ENCODE data around the gene KIAA1755. TPM values are rescaled to one million over a fixed set of nuclear protein-coding genes. Genes with fewer than 3 reads are reported as not detected.
"Not testable (repeated sequence)": the region's sequence is repeated elsewhere in the genome, so short reads cannot be mapped to it uniquely, and the experiment has no call there.

The KIAA1755 gene
- total and polyA plus RNA-seq, 5 donors from 2014 or later: not detected

DNA sequence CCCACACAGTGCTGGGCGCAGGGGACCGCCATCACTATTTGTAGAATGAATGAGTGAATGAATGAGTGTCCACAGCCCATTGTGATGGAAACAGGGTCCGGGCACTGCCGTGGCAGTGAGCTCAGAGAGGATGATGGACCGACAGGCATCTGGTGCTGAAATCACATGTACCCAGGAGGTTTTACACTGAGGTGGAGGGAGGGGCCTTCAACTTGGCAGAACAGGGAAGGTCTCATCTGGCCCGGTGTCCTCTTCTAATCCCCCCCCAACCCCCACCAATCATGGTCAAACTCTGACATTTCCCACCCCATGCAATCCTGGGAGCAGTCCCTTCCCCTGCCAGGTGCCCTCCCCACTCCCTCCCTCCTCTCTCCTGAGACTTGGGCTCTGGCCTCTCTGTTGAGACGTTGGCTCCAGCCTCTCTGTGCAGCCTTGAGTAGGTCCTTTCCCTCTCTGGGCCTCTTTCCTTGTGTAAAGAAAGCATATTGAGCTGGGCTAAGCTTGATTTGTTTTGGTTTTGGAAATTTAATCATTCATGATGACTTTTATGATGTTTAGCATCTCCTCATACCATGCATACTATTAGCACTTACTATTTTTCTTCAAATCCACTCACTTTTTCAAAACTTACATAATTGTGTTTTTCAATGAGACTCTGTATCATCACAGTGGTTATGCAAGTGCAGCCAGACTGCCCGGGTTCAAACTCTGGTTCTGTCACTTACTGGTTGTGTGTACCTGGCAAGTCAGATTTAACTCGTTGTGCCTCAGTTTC is 10.8 kb downstream of the KIAA1755 start:
- H3K4me1 Mint-ChIP-seq: no peaks in the 10 kb centered on the region
- no peaks in the 10 kb centered on the region for H3K4me1 ChIP-seq (ENCODE audit: control insufficient read depth, insufficient read depth, low read length, poor library complexity, severe bottlenecking)
- no peak overlapping the region for H3K4me3 Mint-ChIP-seq
- peaks cover 0 to 11% (median 1%) of the 10 kb centered on the region in 7 donors for H3K9me3 Mint-ChIP-seq
- H3K27ac ChIP-seq (ENCODE audit: insufficient read depth, low read length, poor library complexity, severe bottlenecking): no peak overlapping the region
- ATAC-seq (ENCODE audit: low read depth in 2 of 2) (no peak), DNase-seq (no peak)
- H3K9me3 ChIP-seq (ENCODE audit: control insufficient read depth in 2 of 2, low read length in 2 of 2): no peaks in the 10 kb centered on the region
- no peaks in the 10 kb centered on the region for H3K36me3 Mint-ChIP-seq
- H3K36me3 ChIP-seq (ENCODE audit: control insufficient read depth, insufficient read depth, low read length): no peaks in the 10 kb centered on the region
- H3K27me3 Mint-ChIP-seq: peaks cover 6% of the 10 kb centered on the region
- H3K27ac Mint-ChIP-seq: no peak overlapping the region
- no peaks in the 10 kb centered on the region for H3K27me3 ChIP-seq (ENCODE audit: control insufficient read depth, insufficient read depth, low read length)
- no peak overlapping the region for H3K4me3 ChIP-seq (ENCODE audit: low read depth, low read length)

DNA sequence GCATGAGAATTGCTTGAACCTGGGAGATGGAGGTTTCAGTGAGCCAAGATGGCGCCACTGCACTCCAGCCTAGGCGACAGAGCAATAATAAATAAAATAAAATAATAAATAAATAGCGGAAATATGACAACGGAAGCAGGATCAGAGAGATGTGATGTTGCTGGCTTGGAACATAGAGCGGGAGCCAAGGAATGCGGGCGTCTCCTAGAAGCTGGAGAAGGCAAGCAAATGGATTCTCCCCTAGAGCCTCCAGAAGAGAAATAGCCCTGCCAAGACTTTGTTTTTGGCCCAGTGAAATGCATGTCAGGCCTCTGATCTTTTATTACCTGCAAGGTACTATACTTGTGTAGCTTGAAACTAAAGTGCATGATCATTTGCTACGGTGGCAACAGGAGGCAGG is 12.4 kb downstream of the KIAA1755 start:
- Mint-ChIP-seq H3K9me3 (peaks cover 0 to 21% (median 2%) of the 10 kb centered on the region in 7 donors), H3K4me1 (no peaks in the 10 kb centered on the region), H3K36me3 (no peaks in the 10 kb centered on the region), H3K27ac (no peak overlapping the region), H3K27me3 (no peaks in the 10 kb centered on the region), H3K4me3 (no peak overlapping the region)
- H3K27ac ChIP-seq (ENCODE audit: insufficient read depth, low read length, poor library complexity, severe bottlenecking): no peak overlapping the region
- H3K4me3 ChIP-seq (ENCODE audit: low read depth, low read length): no peak overlapping the region
- H3K4me1 ChIP-seq (ENCODE audit: control insufficient read depth, insufficient read depth, low read length, poor library complexity, severe bottlenecking): no peaks in the 10 kb centered on the region
- no peak for ATAC-seq (ENCODE audit: low read depth in 2 of 2)
- DNase-seq: no peak
- no peaks in the 10 kb centered on the region for H3K27me3 ChIP-seq (ENCODE audit: control insufficient read depth, insufficient read depth, low read length)
- H3K9me3 ChIP-seq (ENCODE audit: control insufficient read depth in 2 of 2, low read length in 2 of 2): peaks cover 4 to 13% of the 10 kb centered on the region in 2 experiments
- H3K36me3 ChIP-seq (ENCODE audit: control insufficient read depth, insufficient read depth, low read length): no peaks in the 10 kb centered on the region

DNA sequence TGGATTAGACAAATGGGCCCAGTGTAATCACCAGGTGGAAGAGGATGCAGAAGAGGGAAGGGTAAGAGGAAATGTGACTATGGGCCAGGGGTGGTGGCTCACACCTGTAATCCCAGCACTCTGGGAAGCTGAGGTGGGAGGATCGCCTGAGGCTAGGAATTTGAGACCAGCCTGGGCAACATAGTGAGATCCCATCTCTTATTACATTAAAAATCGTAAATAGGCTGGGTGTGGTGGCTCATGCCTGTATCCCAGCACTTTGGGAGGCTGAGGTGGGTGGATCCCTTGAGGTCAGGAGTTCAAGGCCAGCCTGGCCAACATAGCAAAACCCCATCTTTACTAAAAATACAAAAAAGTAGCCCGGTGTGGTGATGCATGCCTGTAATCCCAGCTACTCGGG is 12.8 kb downstream of the KIAA1755 start:
- not testable (repeated sequence) for H3K36me3 Mint-ChIP-seq; DNase-seq; H3K36me3 ChIP-seq (ENCODE audit: control insufficient read depth, insufficient read depth, low read length); H3K27ac Mint-ChIP-seq; H3K4me3 ChIP-seq (ENCODE audit: low read depth, low read length); ATAC-seq (ENCODE audit: low read depth in 2 of 2); H3K27me3 Mint-ChIP-seq; H3K4me1 ChIP-seq (ENCODE audit: control insufficient read depth, insufficient read depth, low read length, poor library complexity, severe bottlenecking); H3K27me3 ChIP-seq (ENCODE audit: control insufficient read depth, insufficient read depth, low read length); H3K4me3 Mint-ChIP-seq; H3K27ac ChIP-seq (ENCODE audit: insufficient read depth, low read length, poor library complexity, severe bottlenecking); H3K4me1 Mint-ChIP-seq
- H3K9me3 ChIP-seq (ENCODE audit: control insufficient read depth in 2 of 2, low read length in 2 of 2): peaks cover 8 to 17% of the 10 kb centered on the region in 2 experiments
- H3K9me3 Mint-ChIP-seq: peaks cover 0 to 24% (median 2%) of the 10 kb centered on the region in 7 donors

DNA sequence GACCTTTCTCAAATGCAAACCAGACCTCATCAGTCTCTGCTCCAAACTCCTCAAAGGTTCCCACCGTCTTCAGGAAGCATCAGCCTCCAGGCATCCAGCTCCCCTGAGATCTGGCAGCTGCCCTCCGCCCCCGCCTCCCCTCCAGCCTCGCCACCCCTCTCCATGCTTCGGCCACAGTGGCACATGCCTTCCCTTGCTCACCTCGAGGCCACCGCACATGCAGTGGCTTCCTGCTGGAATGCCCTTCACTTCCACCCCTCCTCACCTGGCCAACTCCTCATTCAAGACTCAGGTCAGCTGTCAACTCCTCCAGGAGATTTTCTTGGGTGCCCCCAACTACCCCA is 13.4 kb downstream of the KIAA1755 start:
- H3K36me3 ChIP-seq (ENCODE audit: control insufficient read depth, insufficient read depth, low read length): no peaks in the 10 kb centered on the region
- Mint-ChIP-seq H3K27me3 (no peaks in the 10 kb centered on the region), H3K4me3 (no peak overlapping the region), H3K36me3 (no peaks in the 10 kb centered on the region), H3K9me3 (peaks cover 0 to 27% (median 2%) of the 10 kb centered on the region in 7 donors), H3K27ac (no peak overlapping the region), H3K4me1 (no peaks in the 10 kb centered on the region)
- ATAC-seq (ENCODE audit: low read depth in 2 of 2) (no peak), DNase-seq (no peak)
- no peaks in the 10 kb centered on the region for H3K4me1 ChIP-seq (ENCODE audit: control insufficient read depth, insufficient read depth, low read length, poor library complexity, severe bottlenecking)
- H3K27me3 ChIP-seq (ENCODE audit: control insufficient read depth, insufficient read depth, low read length): no peaks in the 10 kb centered on the region
- no peak overlapping the region for H3K4me3 ChIP-seq (ENCODE audit: low read depth, low read length)
- H3K27ac ChIP-seq (ENCODE audit: insufficient read depth, low read length, poor library complexity, severe bottlenecking): no peak overlapping the region
- H3K9me3 ChIP-seq (ENCODE audit: control insufficient read depth in 2 of 2, low read length in 2 of 2): peaks cover 10 to 22% of the 10 kb centered on the region in 2 experiments

DNA sequence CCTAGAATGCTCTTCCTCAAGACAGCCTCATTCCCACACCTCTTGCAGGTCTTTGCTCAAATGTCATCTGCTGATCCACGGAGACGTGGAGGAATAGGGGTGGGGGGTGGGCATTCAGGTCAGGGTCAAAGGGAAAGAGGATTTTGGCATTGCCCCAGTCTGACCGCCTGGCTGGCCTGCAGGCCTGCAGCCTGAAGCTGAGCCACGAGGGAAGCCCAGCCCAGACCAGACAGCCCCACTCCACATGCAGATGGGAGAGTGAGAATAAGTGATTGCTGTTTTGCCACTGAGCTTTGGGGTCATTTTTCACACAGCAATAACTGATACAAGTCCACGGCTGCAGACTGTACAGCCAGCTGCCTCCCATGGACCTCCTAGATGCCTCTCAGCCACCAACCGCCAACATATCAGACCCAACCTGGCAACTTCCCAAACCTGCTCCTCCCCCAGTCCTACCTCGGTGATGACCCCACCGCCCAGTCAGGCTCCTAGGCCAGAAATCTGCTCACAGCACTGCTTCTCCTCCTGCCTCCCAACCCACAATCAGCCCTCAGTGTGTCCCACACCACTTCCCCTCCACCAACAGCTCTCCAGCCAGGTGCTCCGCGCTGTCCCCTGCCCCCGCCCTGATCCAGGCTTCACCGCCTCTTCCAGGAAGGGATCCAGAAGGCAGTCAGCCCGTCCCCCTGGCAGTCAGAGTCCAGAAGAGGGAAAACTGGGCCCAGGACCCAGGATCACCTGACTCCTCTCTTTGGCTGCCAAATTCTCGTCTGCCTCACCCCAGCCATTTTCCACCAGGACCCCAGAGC is 14.0 kb downstream of the KIAA1755 start:
- H3K27me3 Mint-ChIP-seq: no peaks in the 10 kb centered on the region
- no peaks in the 10 kb centered on the region for H3K4me1 ChIP-seq (ENCODE audit: control insufficient read depth, insufficient read depth, low read length, poor library complexity, severe bottlenecking)
- DNase-seq (no peak), ATAC-seq (ENCODE audit: low read depth in 2 of 2) (no peak)
- H3K36me3 Mint-ChIP-seq: no peaks in the 10 kb centered on the region
- H3K27ac Mint-ChIP-seq: no peak overlapping the region
- no peak overlapping the region for H3K4me3 Mint-ChIP-seq
- peaks cover 14 to 27% of the 10 kb centered on the region in 2 experiments for H3K9me3 ChIP-seq (ENCODE audit: control insufficient read depth in 2 of 2, low read length in 2 of 2)
- H3K4me3 ChIP-seq (ENCODE audit: low read depth, low read length): no peak overlapping the region
- no peak overlapping the region for H3K27ac ChIP-seq (ENCODE audit: insufficient read depth, low read length, poor library complexity, severe bottlenecking)
- no peaks in the 10 kb centered on the region for H3K27me3 ChIP-seq (ENCODE audit: control insufficient read depth, insufficient read depth, low read length)
- no peaks in the 10 kb centered on the region for H3K36me3 ChIP-seq (ENCODE audit: control insufficient read depth, insufficient read depth, low read length)
- peaks cover 0 to 33% (median 2%) of the 10 kb centered on the region in 7 donors for H3K9me3 Mint-ChIP-seq
- no peaks in the 10 kb centered on the region for H3K4me1 Mint-ChIP-seq

DNA sequence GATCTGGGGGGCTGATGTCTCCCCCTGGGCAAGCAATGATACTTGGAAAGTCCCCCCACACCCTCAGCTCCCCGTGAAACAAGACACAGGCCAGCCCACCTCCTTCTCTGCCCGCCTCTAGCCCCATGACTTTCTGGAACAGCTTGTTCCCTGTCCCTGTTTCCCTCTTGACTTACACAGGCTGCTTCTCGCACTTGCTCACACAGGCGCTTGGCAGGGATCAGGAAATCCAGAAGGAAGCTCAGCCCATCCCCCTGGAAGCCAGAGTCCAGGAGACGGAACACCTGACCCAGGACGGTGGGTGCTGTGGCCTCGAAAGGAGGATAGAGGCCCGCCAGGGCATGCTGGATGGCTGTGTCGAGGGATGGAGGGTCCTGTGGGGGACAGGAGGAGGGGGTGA is 14.8 kb downstream of the KIAA1755 start:
- Mint-ChIP-seq H3K36me3 (no peaks in the 10 kb centered on the region), H3K9me3 (peaks cover 0 to 35% (median 2%) of the 10 kb centered on the region in 7 donors), H3K27me3 (no peaks in the 10 kb centered on the region), H3K4me3 (no peak overlapping the region), H3K27ac (no peak overlapping the region), H3K4me1 (no peaks in the 10 kb centered on the region)
- H3K27ac ChIP-seq (ENCODE audit: insufficient read depth, low read length, poor library complexity, severe bottlenecking): no peak overlapping the region
- H3K4me3 ChIP-seq (ENCODE audit: low read depth, low read length): no peak overlapping the region
- H3K36me3 ChIP-seq (ENCODE audit: control insufficient read depth, insufficient read depth, low read length): no peaks in the 10 kb centered on the region
- H3K9me3 ChIP-seq (ENCODE audit: control insufficient read depth in 2 of 2, low read length in 2 of 2): peaks cover 16 to 35% of the 10 kb centered on the region in 2 experiments
- DNase-seq (no peak), ATAC-seq (ENCODE audit: low read depth in 2 of 2) (no peak)
- no peaks in the 10 kb centered on the region for H3K27me3 ChIP-seq (ENCODE audit: control insufficient read depth, insufficient read depth, low read length)
- no peaks in the 10 kb centered on the region for H3K4me1 ChIP-seq (ENCODE audit: control insufficient read depth, insufficient read depth, low read length, poor library complexity, severe bottlenecking)

DNA sequence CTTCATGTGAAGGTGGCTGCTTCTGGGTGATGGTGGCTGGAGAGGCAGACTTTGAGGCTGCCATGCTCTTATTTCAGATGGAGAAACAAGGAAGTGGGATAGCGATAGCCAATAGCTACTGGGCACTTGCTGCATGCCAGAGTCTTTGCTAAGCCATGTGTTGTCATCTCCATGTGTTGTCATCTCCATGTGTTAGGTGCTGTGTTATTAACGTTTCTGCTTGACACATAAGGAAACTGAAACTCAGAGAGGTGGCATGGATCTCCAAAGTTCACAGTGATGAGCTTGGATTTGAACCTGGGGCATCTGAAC is 16.9 kb downstream of the KIAA1755 start:
- Mint-ChIP-seq H3K9me3 (peaks cover 0 to 35% (median 2%) of the 10 kb centered on the region in 7 donors), H3K27ac (no peak overlapping the region), H3K27me3 (no peaks in the 10 kb centered on the region), H3K4me1 (no peaks in the 10 kb centered on the region), H3K4me3 (no peak overlapping the region), H3K36me3 (no peaks in the 10 kb centered on the region)
- ATAC-seq (ENCODE audit: low read depth in 2 of 2) (no peak), DNase-seq (no peak)
- Histone ChIP-seq H3K36me3 (ENCODE audit: control insufficient read depth, insufficient read depth, low read length) (no peaks in the 10 kb centered on the region), H3K27ac (ENCODE audit: insufficient read depth, low read length, poor library complexity, severe bottlenecking) (no peak overlapping the region), H3K4me1 (ENCODE audit: control insufficient read depth, insufficient read depth, low read length, poor library complexity, severe bottlenecking) (no peaks in the 10 kb centered on the region), H3K27me3 (ENCODE audit: control insufficient read depth, insufficient read depth, low read length) (no peaks in the 10 kb centered on the region), H3K9me3 (ENCODE audit: control insufficient read depth in 2 of 2, low read length in 2 of 2) (peaks cover 16 to 35% of the 10 kb centered on the region in 2 experiments), H3K4me3 (ENCODE audit: low read depth, low read length) (no peak overlapping the region)

All from CD4-positive, CD25-positive, alpha-beta regulatory T cell (primary cell).